Astrocyte of the spinal cord (primary cell): ENCODE measurements around the gene LDHD.

Experiments
- DNase-seq: peaks from one replicate; pipeline ENCODE4 v3.0.0; 2011; ENCODE audit warnings: low read depth, low spot score
- H3K4me3 ChIP-seq: 2 replicates; pipeline ENCODE4 v1.5.1; 2011; ENCODE audit warnings: low read depth, mild to moderate bottlenecking, low read length, moderate library complexity
- in situ Hi-C: cut with HindIII; loops from 2 replicates; pipeline ENCODE4 v1.10.0; 2017; ENCODE audit warnings: low sequenced_read_pairs
- TF ChIP-seq, protein P1 (sequence below): IDR thresholded peaks from 2 replicates; pipeline ENCODE4 v1.5.1; 2012; ENCODE audit warnings: low read depth, mild to moderate bottlenecking, low read length, inconsistent platforms

Gene LDHD

DNA sequence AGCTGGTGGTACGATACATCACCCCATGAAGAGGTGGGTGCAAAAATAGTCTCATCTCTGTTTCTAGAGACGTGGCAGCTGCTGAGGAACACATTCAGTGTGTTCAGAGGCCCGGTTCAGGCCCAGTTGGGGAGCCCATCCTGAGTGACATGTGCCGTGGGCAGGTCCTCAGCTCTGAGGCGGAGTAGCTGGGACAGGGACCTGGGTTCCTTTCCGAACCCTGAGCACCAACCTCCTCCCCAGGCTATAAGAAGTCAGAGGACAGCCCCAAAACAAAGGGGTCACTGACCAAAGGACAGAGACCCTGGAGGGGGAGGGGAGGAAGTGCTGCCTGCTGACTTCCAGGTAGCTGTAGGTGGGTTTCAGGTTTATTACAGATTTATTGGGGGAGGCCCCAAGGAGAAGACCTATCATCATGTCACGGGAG lies 5.1 kb downstream of the LDHD start:
- no peak for DNase-seq
- TF ChIP-seq, protein P1, sequence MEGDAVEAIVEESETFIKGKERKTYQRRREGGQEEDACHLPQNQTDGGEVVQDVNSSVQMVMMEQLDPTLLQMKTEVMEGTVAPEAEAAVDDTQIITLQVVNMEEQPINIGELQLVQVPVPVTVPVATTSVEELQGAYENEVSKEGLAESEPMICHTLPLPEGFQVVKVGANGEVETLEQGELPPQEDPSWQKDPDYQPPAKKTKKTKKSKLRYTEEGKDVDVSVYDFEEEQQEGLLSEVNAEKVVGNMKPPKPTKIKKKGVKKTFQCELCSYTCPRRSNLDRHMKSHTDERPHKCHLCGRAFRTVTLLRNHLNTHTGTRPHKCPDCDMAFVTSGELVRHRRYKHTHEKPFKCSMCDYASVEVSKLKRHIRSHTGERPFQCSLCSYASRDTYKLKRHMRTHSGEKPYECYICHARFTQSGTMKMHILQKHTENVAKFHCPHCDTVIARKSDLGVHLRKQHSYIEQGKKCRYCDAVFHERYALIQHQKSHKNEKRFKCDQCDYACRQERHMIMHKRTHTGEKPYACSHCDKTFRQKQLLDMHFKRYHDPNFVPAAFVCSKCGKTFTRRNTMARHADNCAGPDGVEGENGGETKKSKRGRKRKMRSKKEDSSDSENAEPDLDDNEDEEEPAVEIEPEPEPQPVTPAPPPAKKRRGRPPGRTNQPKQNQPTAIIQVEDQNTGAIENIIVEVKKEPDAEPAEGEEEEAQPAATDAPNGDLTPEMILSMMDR = no peak
- in situ Hi-C loops = no loop called here
- H3K4me3 ChIP-seq = no peak overlapping the region

DNA sequence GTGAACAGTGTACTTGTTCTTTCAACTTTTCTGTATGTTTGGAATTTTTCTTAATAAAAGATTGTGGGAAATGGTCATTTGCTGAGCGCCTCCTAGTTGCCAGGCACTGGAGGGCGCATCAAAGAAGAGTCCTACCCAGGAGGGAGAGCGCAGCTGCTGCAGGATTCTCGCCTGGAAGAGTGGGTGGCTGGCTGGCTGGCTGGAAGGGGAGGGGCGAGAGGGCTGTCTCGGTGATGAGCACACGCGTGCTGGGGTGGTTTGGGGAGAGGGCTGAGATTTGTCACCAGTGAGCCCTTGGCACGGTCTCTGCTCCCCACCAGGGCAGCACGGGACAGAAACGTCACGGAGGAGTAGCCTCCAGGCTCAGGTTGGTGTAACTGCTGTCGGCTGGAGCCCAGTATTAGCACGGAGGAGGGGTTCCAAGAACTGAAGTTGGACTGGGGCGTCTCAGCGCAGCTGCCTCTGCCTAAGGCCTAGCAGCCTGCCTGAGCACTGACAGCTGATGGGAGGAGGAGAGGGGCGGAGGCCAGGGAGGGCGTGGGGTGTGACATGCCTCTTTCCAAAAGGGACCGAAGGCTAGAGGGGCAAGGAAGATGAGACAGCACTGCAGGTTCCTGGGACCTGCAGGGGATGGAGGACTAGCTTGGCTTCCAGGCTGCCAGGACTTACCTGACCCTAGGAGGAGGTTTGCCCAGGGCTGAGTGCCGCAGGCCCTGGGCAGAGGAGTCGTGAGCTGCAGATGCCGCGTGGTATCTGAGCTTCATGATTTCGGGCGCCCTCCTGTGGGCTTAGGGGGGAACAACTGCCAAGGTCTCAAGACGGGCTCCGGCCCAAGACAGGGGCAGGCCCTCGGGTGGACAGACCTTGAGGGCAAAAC lies 5.7 kb downstream of the LDHD start:
- in situ Hi-C loops = no loop called here
- DNase-seq = peak; percentile 89
- no peak overlapping the region for H3K4me3 ChIP-seq
- TF ChIP-seq, protein P1 = peak; percentile 90

DNA sequence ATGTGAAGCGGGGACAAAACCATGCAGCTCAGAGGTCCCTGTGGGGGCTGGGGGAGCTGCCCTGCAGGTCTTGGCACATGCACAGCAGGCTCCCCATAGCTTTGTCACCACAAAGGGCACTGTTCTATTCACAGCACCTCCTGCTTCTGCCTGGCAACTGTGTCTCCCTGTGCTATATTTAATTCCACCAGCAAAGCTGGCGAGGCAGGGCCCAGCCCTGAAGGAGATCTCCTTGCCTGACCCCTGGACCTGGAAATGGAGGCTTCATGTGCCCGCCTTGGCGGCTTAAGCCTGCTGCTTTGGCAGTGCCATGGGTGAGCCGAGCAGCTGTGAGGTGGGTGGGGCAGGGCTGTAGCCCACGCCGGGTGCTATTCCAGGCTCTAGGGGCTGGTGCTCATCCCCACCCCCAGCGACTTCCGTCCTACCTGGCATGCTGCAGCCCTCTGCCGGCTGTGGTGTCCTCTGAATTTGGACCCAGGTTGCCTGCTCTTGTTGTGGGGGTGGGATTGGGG lies 6.8 kb downstream of the LDHD start:
- H3K4me3 ChIP-seq = no peak overlapping the region
- in situ Hi-C loops = no loop called here
- DNase-seq = peak; percentile 24
- TF ChIP-seq, protein P1 = no peak

DNA sequence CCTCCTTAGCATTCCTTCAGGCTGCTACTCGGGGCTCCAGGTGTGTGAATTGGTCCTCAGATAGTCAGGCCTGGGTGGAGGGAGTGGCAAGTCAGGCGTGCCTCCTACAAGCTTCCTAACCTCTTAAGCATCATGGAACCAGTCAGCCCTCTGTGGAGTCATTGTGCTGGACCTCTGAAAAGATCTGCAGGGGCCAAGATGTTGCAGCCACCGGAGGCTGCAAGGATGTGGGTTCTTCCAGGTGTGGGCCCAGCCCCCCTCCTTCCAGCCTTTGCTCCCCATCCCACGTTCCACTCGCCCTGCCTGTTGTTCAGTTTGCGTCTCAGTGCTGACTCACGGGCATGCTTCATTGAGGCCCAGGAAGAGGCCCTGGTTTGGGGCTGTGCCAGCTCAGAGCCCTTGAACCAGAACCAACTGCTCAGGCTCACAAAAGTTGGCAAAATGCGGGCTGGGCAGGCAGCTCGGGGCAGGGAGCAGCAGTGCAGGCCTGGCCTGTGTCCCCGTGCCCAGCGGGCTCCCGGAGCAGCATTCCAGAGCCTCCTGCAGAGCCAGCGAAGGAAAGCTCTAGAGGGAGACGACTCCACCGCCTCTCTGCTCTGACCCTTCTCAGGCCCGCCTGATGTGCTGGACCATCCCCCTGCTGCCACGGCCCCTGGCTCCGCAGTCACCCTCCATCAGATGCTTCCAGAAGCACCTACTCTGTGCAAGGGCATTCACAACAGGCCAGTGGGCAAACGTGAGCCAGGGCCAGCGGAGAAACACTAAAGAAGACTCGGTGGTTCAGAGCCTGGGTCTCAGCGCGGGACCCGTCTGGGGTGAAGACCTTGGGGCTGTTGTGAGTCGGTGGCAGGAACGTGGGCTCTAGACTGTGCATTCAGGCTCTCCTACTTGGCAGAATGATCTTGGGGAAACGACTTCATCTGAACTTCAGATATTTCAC lies 7.5 kb downstream of the LDHD start:
- peak; percentile 94 for DNase-seq
- in situ Hi-C loops = no loop called here
- no peak overlapping the region for H3K4me3 ChIP-seq
- TF ChIP-seq, protein P1 = no peak

DNA sequence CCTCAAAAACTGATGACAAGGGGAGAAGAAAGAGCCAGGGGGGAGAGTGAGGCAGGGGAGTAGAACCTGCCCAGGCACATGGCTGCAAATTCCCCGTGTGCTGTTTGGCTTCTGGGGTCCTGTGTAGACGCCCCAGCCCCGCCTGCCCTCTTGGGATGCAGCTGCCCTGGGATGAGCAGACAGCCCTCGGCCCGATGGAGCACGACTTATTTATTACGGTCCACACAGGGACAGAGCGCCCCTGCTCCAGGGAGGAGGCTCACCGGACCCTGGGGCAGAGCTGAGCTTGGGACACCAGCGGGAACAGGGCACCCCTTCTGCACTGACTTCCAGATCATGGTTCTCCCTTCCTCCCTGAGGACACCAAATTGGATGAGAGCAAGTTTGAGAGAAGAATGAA lies 9.1 kb downstream of the LDHD start:
- DNase-seq = no peak

More for the DNA sequence above, 9.1 kb downstream of the LDHD start:
- H3K4me3 ChIP-seq = no peak overlapping the region
- in situ Hi-C loops = no loop called here
- TF ChIP-seq, protein P1 = no peak
